HepG2 (cell line): ENCODE results near the gene GPATCH8. TPM values are rescaled to one million over a fixed set of nuclear protein-coding genes. Genes with fewer than 3 reads are reported as not detected.

Source experiments
- BORCS8-MEF2B ChIP-seq: sonication (generic); formaldehyde crosslinking; IDR thresholded peaks from 2 replicates; pipeline ENCODE4 v1.8.0; 2022; ENCODE audit warnings: mild to moderate bottlenecking, missing genetic modification reagents
- EEA1 ChIP-seq: sonication (generic); formaldehyde crosslinking; IDR thresholded peaks from 2 replicates; pipeline ENCODE4 v1.5.1; 2020; ENCODE audit warnings: mild to moderate bottlenecking, missing genetic modification reagents, borderline replicate concordance
- KDM2A ChIP-seq: sonication (generic); formaldehyde crosslinking; IDR thresholded peaks from 2 replicates; pipeline ENCODE4 v1.4.0; 2020; ENCODE audit warnings: low read depth, missing genetic modification reagents, borderline replicate concordance
- ZNF350 ChIP-seq: sonication (generic); formaldehyde crosslinking; IDR thresholded peaks from 2 replicates; pipeline ENCODE4 v1.4.0; 2020; ENCODE audit warnings: mild to moderate bottlenecking, low read depth, missing genetic modification reagents, borderline replicate concordance
- polyA plus RNA-seq, 8 experiments: library from polyadenylated mRNA; depleted of rRNA in 3 of 8; stranded (reverse) in 7 of 8; unstranded in 1 of 8; fragments of >200 nt; fragmentation: Illumina TruSeq in 4 of 8; extraction: Trizol in 4 of 8; gene quantifications; 2 replicates each; pipeline versions ENCODE4 v1.2.1 to v1.2.3, GENCODE V29; 2011 to 2016; ENCODE audit warnings: low read depth in 4 of 8, missing spikeins in 1 of 8, mixed read lengths in 1 of 8; ENCODE audit not compliant: insufficient read depth in 1 of 8
- total RNA-seq, 5 experiments: library from RNA; depleted of rRNA; stranded (reverse); fragments of >200 nt; fragmentation: Illumina TruSeq; extraction: Trizol; gene quantifications; 2 replicates each; pipeline ENCODE4 v1.2.3, GENCODE V29; 2016; ENCODE audit warnings: low read depth in 1 of 5
- TF ChIP-seq, protein P1 (sequence below): sonication (generic); formaldehyde crosslinking; IDR thresholded peaks from 2 replicates; pipeline ENCODE4 v1.4.0; 2020; ENCODE audit warnings: missing genetic modification reagents
- TF ChIP-seq, protein P2 (sequence below): sonication (generic); formaldehyde crosslinking; IDR thresholded peaks from 2 replicates; pipeline ENCODE4 v1.4.0; 2020; ENCODE audit warnings: missing genetic modification reagents, borderline replicate concordance
- TF ChIP-seq, protein P3 (sequence below): sonication (generic); formaldehyde crosslinking; IDR thresholded peaks from 2 replicates; pipeline ENCODE4 v1.5.0; 2020; ENCODE audit warnings: mild to moderate bottlenecking, missing genetic modification reagents, moderate library complexity

The GPATCH8 gene
- total and polyA plus RNA-seq, 2 of the 13 experiments (the other 11 are each of a cell fraction or from before 2014, with no cell fraction given) = 20.7 to 21.5 TPM

DNA sequence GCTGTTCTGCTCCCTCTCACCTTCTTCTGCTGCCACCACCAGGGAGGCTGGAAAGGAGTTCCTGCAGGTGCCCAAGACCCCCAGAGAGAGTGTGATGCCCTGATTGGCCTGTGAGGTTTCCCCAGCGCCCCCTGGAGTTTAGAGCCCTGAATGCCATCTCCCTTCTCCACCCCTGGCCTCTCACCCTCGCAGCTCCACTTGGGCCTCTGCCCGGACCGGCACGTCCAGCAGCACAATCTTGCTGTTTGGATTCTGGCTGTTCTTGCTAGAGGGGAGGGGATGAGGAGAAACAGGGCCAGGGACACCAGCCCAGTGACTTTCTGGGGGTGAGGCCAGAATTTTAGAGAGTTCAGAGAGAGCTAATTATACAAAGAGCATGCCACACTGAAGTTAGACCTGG, 127.1 kb downstream of the GPATCH8 start (continued):
- TF ChIP-seq, protein P1, sequence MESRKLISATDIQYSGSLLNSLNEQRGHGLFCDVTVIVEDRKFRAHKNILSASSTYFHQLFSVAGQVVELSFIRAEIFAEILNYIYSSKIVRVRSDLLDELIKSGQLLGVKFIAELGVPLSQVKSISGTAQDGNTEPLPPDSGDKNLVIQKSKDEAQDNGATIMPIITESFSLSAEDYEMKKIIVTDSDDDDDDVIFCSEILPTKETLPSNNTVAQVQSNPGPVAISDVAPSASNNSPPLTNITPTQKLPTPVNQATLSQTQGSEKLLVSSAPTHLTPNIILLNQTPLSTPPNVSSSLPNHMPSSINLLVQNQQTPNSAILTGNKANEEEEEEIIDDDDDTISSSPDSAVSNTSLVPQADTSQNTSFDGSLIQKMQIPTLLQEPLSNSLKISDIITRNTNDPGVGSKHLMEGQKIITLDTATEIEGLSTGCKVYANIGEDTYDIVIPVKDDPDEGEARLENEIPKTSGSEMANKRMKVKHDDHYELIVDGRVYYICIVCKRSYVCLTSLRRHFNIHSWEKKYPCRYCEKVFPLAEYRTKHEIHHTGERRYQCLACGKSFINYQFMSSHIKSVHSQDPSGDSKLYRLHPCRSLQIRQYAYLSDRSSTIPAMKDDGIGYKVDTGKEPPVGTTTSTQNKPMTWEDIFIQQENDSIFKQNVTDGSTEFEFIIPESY (CRISPR knock-in tag) = 0 out of 2 replicates have a peak, but pooled peaks have one; percentile 13
- TF ChIP-seq, protein P2, sequence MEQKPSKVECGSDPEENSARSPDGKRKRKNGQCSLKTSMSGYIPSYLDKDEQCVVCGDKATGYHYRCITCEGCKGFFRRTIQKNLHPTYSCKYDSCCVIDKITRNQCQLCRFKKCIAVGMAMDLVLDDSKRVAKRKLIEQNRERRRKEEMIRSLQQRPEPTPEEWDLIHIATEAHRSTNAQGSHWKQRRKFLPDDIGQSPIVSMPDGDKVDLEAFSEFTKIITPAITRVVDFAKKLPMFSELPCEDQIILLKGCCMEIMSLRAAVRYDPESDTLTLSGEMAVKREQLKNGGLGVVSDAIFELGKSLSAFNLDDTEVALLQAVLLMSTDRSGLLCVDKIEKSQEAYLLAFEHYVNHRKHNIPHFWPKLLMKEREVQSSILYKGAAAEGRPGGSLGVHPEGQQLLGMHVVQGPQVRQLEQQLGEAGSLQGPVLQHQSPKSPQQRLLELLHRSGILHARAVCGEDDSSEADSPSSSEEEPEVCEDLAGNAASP (CRISPR knock-in tag) = no peak
- TF ChIP-seq, protein P3, sequence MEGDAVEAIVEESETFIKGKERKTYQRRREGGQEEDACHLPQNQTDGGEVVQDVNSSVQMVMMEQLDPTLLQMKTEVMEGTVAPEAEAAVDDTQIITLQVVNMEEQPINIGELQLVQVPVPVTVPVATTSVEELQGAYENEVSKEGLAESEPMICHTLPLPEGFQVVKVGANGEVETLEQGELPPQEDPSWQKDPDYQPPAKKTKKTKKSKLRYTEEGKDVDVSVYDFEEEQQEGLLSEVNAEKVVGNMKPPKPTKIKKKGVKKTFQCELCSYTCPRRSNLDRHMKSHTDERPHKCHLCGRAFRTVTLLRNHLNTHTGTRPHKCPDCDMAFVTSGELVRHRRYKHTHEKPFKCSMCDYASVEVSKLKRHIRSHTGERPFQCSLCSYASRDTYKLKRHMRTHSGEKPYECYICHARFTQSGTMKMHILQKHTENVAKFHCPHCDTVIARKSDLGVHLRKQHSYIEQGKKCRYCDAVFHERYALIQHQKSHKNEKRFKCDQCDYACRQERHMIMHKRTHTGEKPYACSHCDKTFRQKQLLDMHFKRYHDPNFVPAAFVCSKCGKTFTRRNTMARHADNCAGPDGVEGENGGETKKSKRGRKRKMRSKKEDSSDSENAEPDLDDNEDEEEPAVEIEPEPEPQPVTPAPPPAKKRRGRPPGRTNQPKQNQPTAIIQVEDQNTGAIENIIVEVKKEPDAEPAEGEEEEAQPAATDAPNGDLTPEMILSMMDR = peak; percentile 82
- TF ChIP-seq ZNF350 (CRISPR knock-in tag) (0 out of 2 replicates have a peak, but pooled peaks have one; percentile 19), BORCS8-MEF2B (CRISPR knock-in tag) (peak; percentile 43; the same call in 1 of the 2 replicates), EEA1 (CRISPR knock-in tag) (no peak), KDM2A (CRISPR knock-in tag) (peak; percentile 24; the same call in 1 of the 2 replicates)
